Activated CD4-positive, CD25-positive, alpha-beta regulatory T cell treated with anti-CD3 and anti-CD28 coated beads, Interleukin-2, amount 50 U/mL, for 72 hours (primary cell): Measurements from ENCODE around the gene ZNF586.
"Not testable (repeated sequence)": the region's sequence is repeated elsewhere in the genome, so short reads cannot be mapped to it uniquely, and the experiment has no call there.

Source experiments
- DNase-seq: peaks from one replicate; pipeline ENCODE4 v3.0.0; 2021

ZNF586 gene

GRCh38 chr19:57800696-57801095 lies 31.2 kb downstream of the ZNF586 start:
- no peak for DNase-seq

GRCh38 chr19:57802269-57802668 lies 32.8 kb downstream of the ZNF586 start:
- no peak for DNase-seq

DNA sequence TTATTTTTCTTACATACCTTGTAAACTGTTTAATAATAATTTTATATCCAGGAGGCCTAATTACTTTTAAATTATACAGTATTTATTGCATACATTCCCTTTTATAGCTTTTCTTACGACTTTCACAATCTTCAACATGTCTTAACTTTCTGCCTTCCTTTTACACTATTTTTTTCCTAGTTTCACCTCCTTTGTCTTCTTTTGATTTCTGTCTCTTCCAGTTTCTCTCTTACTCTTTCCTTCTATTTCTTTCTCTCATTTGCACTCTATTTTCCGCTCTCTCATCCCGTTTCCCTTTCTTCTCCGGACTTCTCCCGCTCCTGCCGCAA lies 33.8 kb downstream of the ZNF586 start:
- DNase-seq: no peak

- no peak for DNase-seq
These were observed 34.3 kb downstream of the ZNF586 start for GRCh38 chr19:57803594-57804325.

- no peak for DNase-seq
These were observed 38.1 kb downstream of the ZNF586 start for GRCh38 chr19:57807541-57807940.

DNA sequence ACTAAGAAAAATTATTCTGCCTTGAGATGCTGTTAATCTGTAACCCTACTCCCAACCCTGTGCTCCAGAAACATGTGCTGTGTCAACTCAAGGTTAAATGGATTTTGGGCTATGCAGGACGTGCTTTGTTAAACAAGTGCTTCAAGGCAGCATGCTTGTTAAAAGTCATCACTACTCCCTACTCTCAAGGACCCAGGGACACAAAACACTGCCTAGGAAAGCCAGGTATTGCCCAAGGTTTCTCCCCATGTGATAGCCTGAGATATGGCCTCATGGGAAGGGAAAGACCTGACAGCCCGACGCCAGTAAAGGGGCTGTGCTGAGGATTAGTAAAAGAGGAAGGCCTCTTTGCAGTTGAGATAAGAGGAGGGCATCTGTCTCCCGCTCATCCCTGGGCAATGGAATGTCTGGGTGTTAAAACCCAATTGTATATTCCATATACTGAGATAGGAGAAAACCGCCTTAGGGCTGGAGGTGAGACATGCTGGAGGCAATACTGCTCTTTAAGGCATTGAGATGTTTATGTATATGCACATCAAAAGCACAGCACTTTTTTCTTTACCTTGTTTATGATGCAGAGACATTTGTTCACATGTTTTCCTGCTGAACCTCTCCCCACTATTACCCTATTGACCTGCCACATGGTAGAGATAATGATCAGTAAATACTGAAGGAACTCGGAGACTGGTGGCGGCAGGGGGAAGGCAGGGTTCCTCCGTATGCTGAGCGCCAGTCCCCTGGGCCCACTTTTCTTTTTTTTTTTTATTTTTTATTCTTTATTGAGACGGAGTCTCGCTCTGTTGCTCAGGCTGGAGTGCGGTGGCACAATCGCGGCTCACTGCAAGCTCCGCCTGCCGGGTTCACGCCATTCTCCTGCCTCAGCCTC lies 41.2 kb downstream of the ZNF586 start:
- DNase-seq: not testable (repeated sequence)

GRCh38 chr19:57812226-57812625 lies 42.8 kb downstream of the ZNF586 start:
- DNase-seq: no peak

DNA sequence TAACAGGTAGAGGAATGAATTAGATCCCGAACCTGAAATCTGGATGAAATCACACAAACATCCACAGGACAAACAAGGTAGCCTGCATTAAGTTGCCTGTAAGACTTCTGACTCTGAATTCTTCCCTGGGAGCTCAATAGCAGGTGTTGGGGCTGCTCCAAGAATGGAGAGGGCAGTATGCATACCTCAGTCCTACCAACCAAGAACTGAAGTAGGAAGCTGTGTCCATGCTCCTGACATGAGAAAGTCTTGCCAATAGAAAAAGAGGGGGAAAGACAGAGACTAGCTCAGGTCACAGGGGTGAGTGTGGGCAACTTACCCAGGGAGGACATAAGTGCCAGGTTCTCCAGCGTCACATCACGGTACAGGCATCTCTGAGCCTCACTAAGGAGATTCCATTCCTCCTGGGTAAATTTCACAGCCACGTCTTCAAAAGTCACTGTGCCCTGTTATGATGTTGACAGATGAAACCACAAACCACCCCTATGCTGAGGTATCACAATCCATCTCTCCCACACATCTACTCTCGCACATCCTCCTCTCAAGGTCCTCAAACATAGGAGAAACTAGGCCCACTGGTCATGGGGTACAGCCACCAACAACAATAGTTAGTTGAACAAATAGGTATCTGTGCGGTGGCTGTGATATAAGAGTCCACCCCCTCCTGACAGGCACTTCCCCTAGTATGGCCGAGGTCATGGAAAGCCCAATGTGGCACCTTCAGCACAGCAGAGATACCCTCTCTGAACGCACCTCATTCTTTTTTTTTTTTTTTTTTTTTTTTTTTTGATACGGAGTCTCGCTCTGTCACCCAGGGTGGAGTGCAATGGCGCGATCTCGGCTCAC lies 43.7 kb downstream of the ZNF586 start:
- DNase-seq: not testable (repeated sequence)

- DNase-seq: no peak
These were observed 44.5 kb downstream of the ZNF586 start for GRCh38 chr19:57813919-57814504.

- peak; percentile 68 for DNase-seq
These were observed 45.2 kb downstream of the ZNF586 start, which contains the start of gene ZNF552 for GRCh38 chr19:57814505-57815246. ZNF552 (minus strand) TSS chr19:57814913; CDS start chr19:57814743, 170 bp downstream.

- no peak for DNase-seq
These were observed 46.0 kb downstream of the ZNF586 start for GRCh38 chr19:57815247-57816075.

GRCh38 chr19:57816652-57817051 lies 47.2 kb downstream of the ZNF586 start:
- no peak for DNase-seq

DNA sequence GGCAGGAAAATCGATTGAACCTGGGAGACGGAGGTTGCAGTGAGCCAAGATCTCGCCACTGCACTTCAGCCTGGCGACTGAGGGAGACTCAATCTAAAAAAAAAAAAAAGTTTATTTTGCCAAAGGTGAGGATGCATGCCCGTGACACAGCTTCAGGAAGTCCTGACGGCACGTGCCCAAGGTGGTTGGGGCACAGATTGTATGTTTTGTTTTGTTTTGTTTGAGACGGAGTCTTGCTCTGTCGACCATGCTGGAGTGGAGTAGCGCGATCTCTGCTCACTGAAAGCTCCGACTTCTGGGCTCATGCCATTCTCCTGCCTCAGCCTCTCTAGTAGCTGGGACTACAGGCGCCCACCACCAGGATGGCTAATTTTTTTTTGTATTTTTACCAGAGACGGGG lies 48.5 kb downstream of the ZNF586 start:
- DNase-seq: no peak

DNA sequence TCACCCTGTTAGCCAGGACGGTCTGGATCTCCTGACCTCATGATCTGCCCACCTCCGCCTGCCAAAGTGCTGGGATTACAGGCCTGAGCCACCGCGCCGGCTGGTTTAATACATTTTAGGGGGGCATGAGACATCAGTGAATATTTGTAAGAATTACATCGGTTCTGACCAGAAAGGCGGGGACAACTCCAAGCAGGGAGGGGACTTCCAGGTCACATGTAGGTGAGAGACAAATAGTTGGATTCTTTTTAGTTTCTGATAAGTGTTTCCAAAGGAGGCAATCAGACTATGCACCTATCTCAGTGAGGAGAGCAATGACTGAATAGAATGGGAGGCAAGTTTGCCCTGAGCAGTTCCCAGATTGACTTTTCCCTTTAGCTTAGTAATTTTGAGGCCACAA lies 48.9 kb downstream of the ZNF586 start:
- no peak for DNase-seq

DNA sequence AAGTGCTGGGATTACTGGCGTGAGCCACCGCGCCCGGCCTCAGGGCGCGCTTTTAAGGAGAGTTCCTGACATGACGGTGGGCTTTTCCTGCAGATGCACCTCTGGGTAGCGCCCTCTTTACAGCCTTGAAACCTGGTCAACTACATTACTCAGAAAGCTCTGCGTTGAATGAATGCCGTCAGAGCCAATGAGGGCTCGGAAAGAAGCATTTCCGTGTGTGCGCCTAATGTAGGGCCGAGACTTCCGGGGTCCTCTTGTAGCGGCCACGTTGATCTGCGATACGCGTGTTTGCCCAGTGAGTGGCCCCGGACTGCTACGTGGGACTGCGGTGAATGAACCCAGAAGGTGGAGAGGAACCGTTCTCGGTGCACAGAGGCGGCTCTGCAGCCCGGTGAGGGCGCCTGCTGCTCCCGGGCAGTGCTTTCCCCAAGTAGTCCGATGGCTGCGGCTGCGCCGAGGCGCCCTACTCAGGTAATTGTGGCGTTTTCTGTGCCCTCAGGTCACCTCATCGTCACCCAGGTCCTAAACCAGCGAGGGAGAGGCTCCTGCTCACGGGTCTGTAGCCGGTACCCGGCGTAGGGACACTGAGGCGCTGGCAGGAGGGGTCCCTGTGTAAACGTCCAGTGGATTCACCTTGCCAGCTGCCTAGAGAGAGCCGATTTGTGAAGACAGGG lies 50.1 kb downstream of the ZNF586 start:
- DNase-seq: peak; percentile 73

GRCh38 chr19:57820599-57820998 lies 51.1 kb downstream of the ZNF586 start:
- DNase-seq: no peak

DNA sequence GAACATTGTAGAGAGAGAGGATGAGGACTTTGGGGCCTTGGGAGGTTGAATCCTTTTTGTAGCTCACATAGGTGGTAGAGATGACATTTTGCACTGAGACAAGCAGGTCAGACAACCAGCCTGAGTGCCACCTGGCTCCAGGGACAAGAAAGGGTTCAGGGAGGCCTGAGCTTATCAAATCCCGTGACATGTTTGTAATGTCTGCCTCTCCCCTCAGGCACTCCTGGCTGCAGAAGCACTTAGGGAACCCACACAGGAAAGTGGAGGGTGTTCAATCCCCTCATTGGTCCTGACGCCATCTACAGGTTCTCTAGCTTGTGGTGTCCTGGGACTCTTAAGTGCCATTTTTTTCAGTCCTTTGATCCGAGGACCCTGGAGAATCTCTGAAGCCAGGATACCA lies 51.6 kb downstream of the ZNF586 start:
- not testable (repeated sequence) for DNase-seq

GRCh38 chr19:57821501-57821900 lies 52.0 kb downstream of the ZNF586 start:
- DNase-seq: not testable (repeated sequence)

DNA sequence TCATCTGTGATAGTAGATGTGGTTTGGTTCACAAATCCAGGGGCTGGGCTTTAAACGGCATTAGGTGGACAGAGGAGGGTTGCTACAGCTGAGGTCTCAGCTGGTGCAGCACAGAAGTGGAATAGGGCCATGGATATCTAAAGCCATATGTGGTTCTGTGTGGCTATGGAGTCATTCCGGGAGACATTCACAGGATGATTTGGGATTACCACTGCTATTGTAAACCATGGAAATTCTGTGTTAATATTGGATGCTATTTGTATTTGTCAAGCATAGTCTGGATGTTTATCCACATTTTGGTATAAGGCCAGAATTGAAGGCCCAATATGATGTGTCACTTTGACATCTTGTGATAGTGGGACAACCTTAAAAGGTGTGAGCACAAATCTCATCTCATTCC lies 53.7 kb downstream of the ZNF586 start:
- not testable (repeated sequence) for DNase-seq

DNA sequence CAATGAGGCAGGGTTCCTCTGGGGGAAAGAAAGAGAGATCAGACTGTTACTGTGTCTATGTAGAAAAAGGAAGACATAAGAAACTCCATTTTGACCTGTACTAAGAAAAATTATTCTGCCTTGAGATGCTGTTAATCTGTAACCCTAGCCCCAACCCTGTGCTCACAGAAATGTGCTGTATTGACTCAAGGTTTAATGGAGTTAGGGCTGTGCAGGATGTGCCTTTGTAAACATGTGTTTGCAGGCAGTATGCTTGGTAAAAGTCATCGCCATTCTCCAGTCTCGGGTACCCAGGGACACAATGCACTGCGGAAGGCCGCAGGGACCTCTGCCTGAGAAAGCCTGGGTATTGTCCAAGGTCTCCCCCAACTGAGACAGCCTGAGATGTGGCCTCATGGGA lies 54.1 kb downstream of the ZNF586 start:
- not testable (repeated sequence) for DNase-seq

- no peak for DNase-seq
These were observed 56.0 kb downstream of the ZNF586 start for GRCh38 chr19:57825511-57825910.
